ENCODE results near the gene GASK1A.

The GASK1A gene

DNA sequence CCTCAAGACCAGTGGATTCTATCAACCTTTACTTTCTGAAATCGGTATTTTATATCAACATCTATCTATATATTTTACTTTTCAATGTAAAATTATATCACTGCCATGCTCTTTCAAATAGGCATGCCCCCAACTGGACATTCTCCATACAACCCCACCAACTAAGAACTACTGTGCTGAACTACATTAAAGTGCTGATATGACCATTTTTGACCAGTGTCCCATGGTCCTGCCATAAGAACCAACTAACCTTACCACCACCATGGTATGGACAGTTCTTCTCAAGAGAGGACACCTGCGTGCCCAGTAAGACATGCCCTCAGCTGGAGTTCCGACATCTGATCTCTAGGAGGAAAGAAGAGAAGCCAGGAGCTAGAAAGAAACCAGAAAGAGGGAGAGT, 111.1 kb downstream of the GASK1A start:
- no peak for DNase-seq (ENCODE audit: low spot score)

GRCh38 chr3:43091481-43091880, 112.4 kb downstream of the GASK1A start:
- DNase-seq (ENCODE audit: low spot score) = no peak

GRCh38 chr3:43093006-43093405, 113.9 kb downstream of the GASK1A start:
- DNase-seq (ENCODE audit: low spot score) = no peak

DNA sequence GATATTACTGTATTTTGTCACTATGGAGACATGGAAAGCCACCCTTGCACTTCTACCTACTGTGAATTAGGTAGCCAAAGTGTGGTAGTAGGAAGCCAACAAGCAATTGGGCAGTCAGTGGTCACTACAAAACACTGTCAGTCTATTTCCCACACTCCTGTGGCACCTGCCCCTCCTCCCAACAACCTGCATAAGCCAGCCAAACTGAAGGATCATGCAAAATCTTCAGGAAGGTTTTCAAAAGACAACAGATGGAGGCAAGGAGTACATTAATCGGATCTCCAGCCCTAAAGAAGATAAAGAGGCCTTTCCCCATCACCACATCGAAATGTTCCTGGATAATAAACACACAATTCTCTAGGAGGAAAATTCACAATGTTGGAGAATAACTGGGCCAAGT, 114.9 kb downstream of the GASK1A start:
- DNase-seq (ENCODE audit: low spot score) = no peak

DNA sequence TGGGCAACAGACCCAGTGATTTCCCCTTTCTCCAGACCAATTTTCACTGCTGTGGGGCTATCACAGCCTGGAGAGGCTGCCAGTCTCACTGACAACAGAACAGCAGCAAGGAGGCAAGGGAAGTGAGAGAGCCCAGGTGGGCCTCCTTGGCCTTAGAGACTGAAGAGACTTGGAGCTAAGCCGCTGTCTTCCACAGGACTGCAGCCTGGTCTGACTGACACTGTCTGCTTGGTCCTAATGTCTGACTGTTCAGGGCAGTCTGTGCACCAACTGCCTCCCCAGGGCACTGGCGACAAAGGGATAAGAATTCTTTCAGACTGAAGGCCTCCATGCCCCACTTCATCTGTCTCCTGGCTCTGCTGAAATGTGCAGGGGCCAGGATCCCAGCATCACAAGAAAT, 115.3 kb downstream of the GASK1A start:
- DNase-seq (ENCODE audit: low spot score) = no peak

GRCh38 chr3:43094851-43095250, 115.7 kb downstream of the GASK1A start:
- DNase-seq (ENCODE audit: low spot score) = no peak

DNA sequence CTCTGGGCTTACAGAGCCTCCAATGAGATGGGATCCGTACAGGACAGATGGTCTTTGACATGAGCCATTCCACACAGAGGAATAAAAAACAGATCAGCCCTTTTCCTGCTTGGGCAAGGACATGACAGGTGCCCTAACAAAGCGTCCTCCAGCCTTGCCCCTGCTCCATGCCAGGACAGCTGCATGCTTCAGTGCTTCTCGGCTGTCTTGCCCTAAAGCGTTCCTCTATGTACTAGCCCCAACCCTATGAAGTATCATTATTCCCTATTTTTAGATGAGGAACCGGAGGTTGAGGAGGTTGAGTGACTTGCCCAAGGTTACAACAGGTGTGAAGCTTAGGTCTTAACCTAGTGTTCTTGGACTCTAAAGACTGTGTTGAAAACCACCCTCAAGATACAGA, 116.3 kb downstream of the GASK1A start:
- DNase-seq (ENCODE audit: low spot score) = no peak

DNA sequence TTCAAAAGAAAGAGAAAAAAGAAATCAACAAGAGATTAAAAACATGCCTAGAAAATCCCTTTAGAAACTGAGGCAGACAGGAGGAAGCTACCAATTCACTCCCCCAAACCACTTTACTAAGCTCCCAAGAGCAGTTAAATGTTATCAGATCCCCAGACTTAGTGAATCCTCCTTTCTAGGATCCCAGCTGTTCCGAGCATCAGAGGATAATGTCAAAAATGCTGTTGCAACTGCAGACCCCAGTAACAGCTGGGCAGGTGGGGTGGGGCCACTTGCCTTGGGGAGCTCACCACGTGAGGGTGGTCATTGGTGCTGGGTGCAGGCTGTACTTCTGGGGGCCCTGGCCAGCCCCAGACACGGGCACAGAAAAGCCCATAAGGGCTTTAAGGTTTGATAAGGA, 117.7 kb downstream of the GASK1A start:
- DNase-seq (ENCODE audit: low spot score) = no peak

DNA sequence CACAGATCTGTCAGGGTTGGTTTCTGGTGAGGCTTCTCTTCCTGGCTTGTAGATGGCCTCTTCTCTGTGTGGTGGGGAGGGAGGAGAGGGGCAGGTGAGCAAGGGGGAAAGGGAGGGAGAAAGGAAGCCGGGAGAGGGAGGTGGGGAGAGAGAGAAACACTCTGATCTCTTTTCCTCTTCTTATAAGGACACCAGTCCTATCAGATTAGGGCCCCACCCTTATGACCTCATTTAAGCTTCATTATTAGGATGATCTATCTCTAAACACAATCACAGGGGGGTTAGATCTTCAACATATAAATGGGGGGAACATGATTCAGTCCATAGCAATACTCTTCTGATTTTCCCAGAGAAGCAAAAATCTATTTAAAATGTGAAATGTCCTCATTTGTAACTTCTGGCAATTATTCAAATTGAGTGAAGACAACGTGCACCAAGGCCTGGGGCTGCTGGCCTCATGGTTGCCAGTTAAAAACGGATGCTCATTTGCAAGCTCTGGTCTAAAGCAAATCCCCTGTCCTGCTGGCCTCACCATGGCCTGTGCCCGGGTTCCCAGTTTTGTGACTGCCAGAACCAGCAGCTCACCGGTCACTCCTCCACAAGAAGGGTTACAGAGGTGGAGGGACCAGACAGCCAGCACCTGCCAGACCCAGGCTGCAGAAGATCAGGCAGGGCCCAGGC, 118.4 kb downstream of the GASK1A start:
- DNase-seq (ENCODE audit: low spot score) = no peak

DNA sequence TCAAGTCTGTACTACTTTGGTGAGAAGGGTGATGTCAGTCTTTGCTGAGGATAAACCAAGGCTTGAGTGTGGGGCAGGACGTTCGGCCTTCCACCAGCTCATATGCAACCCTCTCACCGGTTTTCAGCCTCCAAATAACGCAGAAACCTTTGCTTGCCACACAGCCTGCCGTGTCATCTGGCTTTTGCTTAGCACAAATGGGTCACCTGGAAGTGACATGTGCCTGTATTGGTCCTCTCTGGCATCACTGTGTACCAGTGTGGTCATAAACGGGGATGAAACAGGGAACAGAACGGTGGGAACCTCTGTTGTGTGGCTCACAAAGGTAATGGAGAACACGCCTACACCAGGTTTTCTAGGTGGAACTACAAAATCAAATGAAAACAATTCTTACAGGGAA, 119.7 kb downstream of the GASK1A start:
- no peak for DNase-seq (ENCODE audit: low spot score)

GRCh38 chr3:43102773-43103480, 123.8 kb downstream of the GASK1A start:
- DNase-seq (ENCODE audit: low spot score) = peak; percentile 30

DNA sequence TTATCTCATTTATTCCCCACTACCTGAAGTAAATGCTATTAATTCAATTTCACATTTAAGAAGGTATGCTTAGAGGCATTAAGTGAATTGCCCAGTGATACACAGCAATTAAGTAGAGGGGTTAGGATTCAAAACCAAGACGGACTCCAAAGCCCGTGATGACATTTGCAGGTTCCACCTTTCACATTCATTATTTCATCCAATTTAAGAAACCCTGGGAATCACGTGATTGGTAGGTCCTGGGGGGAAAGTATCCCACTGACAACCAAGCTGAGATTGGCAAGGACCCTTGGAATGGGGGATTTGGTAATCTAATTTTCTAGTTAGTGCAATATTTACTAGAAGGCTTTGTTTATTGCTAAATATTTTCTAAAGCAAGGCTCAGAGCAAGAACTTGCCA, 124.9 kb downstream of the GASK1A start:
- DNase-seq (ENCODE audit: low spot score) = no peak

GRCh38 chr3:43104660-43105595, 125.8 kb downstream of the GASK1A start:
- peak; percentile 82 for DNase-seq (ENCODE audit: low spot score)

DNA sequence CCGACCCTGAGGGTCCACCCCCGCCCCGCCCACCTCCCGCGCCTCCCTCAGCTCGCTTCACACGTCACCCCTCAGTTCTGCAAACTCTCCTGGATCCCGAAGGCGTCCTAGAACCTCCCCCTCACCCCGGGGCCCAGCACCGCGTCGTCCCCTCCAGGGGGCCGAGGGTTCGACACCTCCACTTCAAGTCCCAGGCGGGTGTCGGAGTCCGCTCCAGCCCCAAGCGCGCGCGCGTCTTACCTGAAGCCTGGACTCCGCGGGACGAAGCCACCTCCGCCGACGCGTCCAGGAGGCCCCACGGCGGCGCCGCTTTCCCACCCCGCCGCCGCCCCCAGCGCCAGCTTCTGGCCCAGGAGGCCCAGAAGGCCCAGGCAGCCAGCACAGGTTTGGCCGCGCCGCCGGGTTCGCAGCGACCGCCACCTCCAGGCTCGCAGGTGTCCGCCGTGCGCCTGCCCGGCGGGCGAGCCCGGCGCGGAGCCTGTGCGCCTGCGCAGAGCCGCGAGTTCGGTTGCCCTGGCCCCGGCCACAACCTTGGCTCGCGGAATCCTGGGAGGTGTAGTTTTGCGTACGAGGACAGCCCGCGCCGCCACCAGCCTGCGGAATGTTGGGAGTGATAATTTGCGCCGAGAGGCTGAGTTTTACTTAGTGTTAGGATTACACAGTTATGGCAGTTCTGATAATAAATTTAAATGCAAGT, 126.6 kb downstream of the GASK1A start, which contains the start of gene POMGNT2:
Gene POMGNT2 (minus strand): TSS at position 484 of the 697 bp plus-strand sequence. CDS start 24,648 bp downstream, outside the sequence.
- peak; percentile 90 for DNase-seq (ENCODE audit: low spot score)

DNA sequence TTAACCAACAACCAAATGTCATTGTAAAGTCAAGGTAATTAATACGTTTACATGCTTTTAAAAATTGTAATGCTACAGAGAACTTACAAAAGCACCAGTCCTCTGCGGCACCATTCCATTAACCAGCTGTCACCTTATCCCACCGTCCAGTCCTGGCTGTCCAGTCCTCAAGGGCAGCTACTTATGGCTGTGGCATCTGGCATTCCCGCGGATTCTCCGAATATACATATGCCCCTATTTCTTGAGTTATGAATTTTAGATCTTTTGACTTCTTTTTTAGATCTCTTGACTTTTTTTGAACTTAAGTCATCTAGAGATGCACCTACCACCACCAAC, 127.2 kb downstream of the GASK1A start:
- no peak for DNase-seq (ENCODE audit: low spot score)

All from hematopoietic multipotent progenitor cell treated with erythropoietin and hydrocortisone succinate and interleukin-3 and kit ligand, for 15 days (in vitro differentiated cells).